ENCODE results near the gene GMDS. TPM values are rescaled to one million over a fixed set of nuclear protein-coding genes. Genes with fewer than 3 reads are reported as not detected.

GMDS gene
- total and polyA plus RNA-seq, 2 of the 4 experiments (the other 2 are of a cell fraction): 7.3 to 21.9 TPM

- H3K23ac ChIP-seq (ENCODE audit: low read depth, low read length): no peak overlapping the region
- no TSS peak for BruUV-seq (replicated peaks)
- no peaks in the 10 kb centered on the region for H3K9me1 ChIP-seq (ENCODE audit: insufficient read depth, low read length)
- ATAC-seq (ENCODE audit: low read depth): no peak
- no peak overlapping the region for H4K91ac ChIP-seq (ENCODE audit: insufficient read depth, low read depth, low read length)
- no peak overlapping the region for H3K18ac ChIP-seq (ENCODE audit: low read depth, low read length)
- no peaks in the 10 kb centered on the region; a peak in 1 of 4 replicates for H3K79me1 ChIP-seq (ENCODE audit: low read depth in 1 of 2, low read length in 2 of 2)
- WGBS, 2 experiments (ENCODE audit: extremely low coverage in 2 of 2, insufficient read length in 1 of 2): no CpG with 5 or more reads among the region's 5 CpGs
- no peak overlapping the region for H3K27ac ChIP-seq (ENCODE audit: insufficient read depth, low read length)
- H2BK5ac ChIP-seq (ENCODE audit: low read depth, low read length, poor library complexity, severe bottlenecking): no peak overlapping the region
- no peak overlapping the region for H3K4me2 ChIP-seq (ENCODE audit: low read depth, low read length)
- no peaks in the 10 kb centered on the region for H3K27me3 ChIP-seq (ENCODE audit: control insufficient read depth, insufficient read depth, low read length)
- ChIA-PET CTCF (no interaction called here), POLR2A (ENCODE audit: unreplicated experiment) (no interaction called here)
- in situ Hi-C loops (cut with MboI; ENCODE audit: low sequenced_read_pairs): loop anchor here (10.0 to 25.0 kb wide), 3 partner anchors 252 to 535 kb away; no protein-coding TSS in a partner anchor
- H3K4ac ChIP-seq (ENCODE audit: low read depth, low read length): no peak overlapping the region
- no peak overlapping the region for H3K4me3 ChIP-seq (ENCODE audit: insufficient read depth, low read depth, low read length)
- no peak overlapping the region for H4K8ac ChIP-seq (ENCODE audit: low read depth in 2 of 2, low read length in 2 of 2)
- H2BK120ac ChIP-seq (ENCODE audit: low read depth, low read length): no peak overlapping the region
- H2BK20ac ChIP-seq (ENCODE audit: low read depth, low read length): no peak overlapping the region
- intact Hi-C loops (cut with micrococcal nuclease): loop anchor here (5.0 to 10.0 kb wide), 2 partner anchors 278 to 415 kb away; no protein-coding TSS in a partner anchor
- no peak overlapping the region for H2AK9ac ChIP-seq (replicated peaks; ENCODE audit: low read depth, low read length, poor library complexity)
- no peak overlapping the region for H3K9ac ChIP-seq (ENCODE audit: low read depth, low read length)
- H3K4me1 ChIP-seq (ENCODE audit: control insufficient read depth, insufficient read depth, low read length): peaks cover 3% of the 10 kb centered on the region
- peak; percentile 29 for DNase-seq
- dilution Hi-C loops (cut with HindIII; ENCODE audit: low sequenced_read_pairs, unreplicated experiment): no loop called here
- H4K20me1 ChIP-seq (ENCODE audit: insufficient read depth, low read length): no peaks in the 10 kb centered on the region
- H3K36me3 ChIP-seq (ENCODE audit: control insufficient read depth, insufficient read depth, low read length): no peaks in the 10 kb centered on the region
- no peak overlapping the region for H4K5ac ChIP-seq (ENCODE audit: low read depth, low read length)
- H3K9me3 ChIP-seq (ENCODE audit: control insufficient read depth, insufficient read depth, low read length): no peaks in the 10 kb centered on the region
- H2AFZ ChIP-seq (replicated peaks; ENCODE audit: low read length, poor library complexity): no peak overlapping the region
- TF ChIP-seq CEBPB (IDR thresholded peaks at IDR 0.05; ENCODE audit: low read depth, low read length) (peak; percentile 89), RCOR1 (IDR thresholded peaks at IDR 0.05; ENCODE audit: insufficient replicate concordance, low read length) (no peak)
- TF ChIP-seq, protein P1, sequence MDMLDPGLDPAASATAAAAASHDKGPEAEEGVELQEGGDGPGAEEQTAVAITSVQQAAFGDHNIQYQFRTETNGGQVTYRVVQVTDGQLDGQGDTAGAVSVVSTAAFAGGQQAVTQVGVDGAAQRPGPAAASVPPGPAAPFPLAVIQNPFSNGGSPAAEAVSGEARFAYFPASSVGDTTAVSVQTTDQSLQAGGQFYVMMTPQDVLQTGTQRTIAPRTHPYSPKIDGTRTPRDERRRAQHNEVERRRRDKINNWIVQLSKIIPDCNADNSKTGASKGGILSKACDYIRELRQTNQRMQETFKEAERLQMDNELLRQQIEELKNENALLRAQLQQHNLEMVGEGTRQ (IDR thresholded peaks at IDR 0.05; ENCODE audit: low read depth, low read length): no peak
- H2BK15ac ChIP-seq (ENCODE audit: low read depth, low read length): no peak overlapping the region
- H3K56ac ChIP-seq (ENCODE audit: extremely low read depth, insufficient read depth, low read length): no peak overlapping the region
- no peak overlapping the region for H2AK5ac ChIP-seq (ENCODE audit: low read depth, low read length)
- H3K14ac ChIP-seq (replicated peaks; ENCODE audit: low read depth, low read length): no peak overlapping the region
Measured at GRCh38 chr6:2102316-2102883, 143.0 kb downstream of the GMDS start.
